ENCODE data around the gene CCR5AS.
"Not testable (repeated sequence)": the region's sequence is repeated elsewhere in the genome, so short reads cannot be mapped to it uniquely, and the experiment has no call there.

The CCR5AS gene

GRCh38 chr3:46429250-46429649 lies 22.4 kb upstream of the CCR5AS start:
- no peak for DNase-seq (ENCODE audit: low read depth in 2 of 2)

- DNase-seq (ENCODE audit: low read depth in 2 of 2) = no peak
These were observed 21.3 kb upstream of the CCR5AS start for GRCh38 chr3:46427916-46428833.

GRCh38 chr3:46427404-46427803 lies 20.5 kb upstream of the CCR5AS start:
- not testable (repeated sequence) for DNase-seq (ENCODE audit: low read depth in 2 of 2)

- DNase-seq (ENCODE audit: low read depth in 2 of 2) = not testable (repeated sequence)
These were observed 19.6 kb upstream of the CCR5AS start for GRCh38 chr3:46426476-46426875.

GRCh38 chr3:46423588-46423987 lies 16.7 kb upstream of the CCR5AS start:
- DNase-seq (ENCODE audit: low read depth in 2 of 2) = no peak

GRCh38 chr3:46422617-46423016 lies 15.8 kb upstream of the CCR5AS start:
- no peak for DNase-seq (ENCODE audit: low read depth in 2 of 2)

GRCh38 chr3:46420931-46421330 lies 14.1 kb upstream of the CCR5AS start:
- DNase-seq (ENCODE audit: low read depth in 2 of 2) = no peak

GRCh38 chr3:46419816-46420215 lies 12.9 kb upstream of the CCR5AS start:
- no peak for DNase-seq (ENCODE audit: low read depth in 2 of 2)

- DNase-seq (ENCODE audit: low read depth in 2 of 2) = no peak
These were observed 11.2 kb upstream of the CCR5AS start for GRCh38 chr3:46417841-46418611.

- DNase-seq (ENCODE audit: low read depth in 2 of 2) = no peak
These were observed 10.1 kb upstream of the CCR5AS start for GRCh38 chr3:46416811-46417510.

GRCh38 chr3:46416125-46416810 lies 9.4 kb upstream of the CCR5AS start:
- DNase-seq (ENCODE audit: low read depth in 2 of 2) = no peak

GRCh38 chr3:46414739-46415138 lies 7.9 kb upstream of the CCR5AS start:
- DNase-seq (ENCODE audit: low read depth in 2 of 2) = no peak

GRCh38 chr3:46413951-46414350 lies 7.1 kb upstream of the CCR5AS start:
- DNase-seq (ENCODE audit: low read depth in 2 of 2) = no peak

- DNase-seq (ENCODE audit: low read depth in 2 of 2) = no peak
These were observed 6.0 kb upstream of the CCR5AS start for GRCh38 chr3:46412786-46413298.

- DNase-seq (ENCODE audit: low read depth in 2 of 2) = no peak
These were observed 4.4 kb upstream of the CCR5AS start for GRCh38 chr3:46411271-46411670.

GRCh38 chr3:46410669-46411068 lies 3.8 kb upstream of the CCR5AS start:
- DNase-seq (ENCODE audit: low read depth in 2 of 2) = no peak

- no peak for DNase-seq (ENCODE audit: low read depth in 2 of 2)
These were observed 3.0 kb upstream of the CCR5AS start for GRCh38 chr3:46409739-46410489.

- DNase-seq (ENCODE audit: low read depth in 2 of 2) = no peak
These were observed 2.0 kb upstream of the CCR5AS start for GRCh38 chr3:46408853-46409252.

GRCh38 chr3:46407970-46408369 lies 1.1 kb upstream of the CCR5AS start:
- no peak for DNase-seq (ENCODE audit: low read depth in 2 of 2)

- no peak for DNase-seq (ENCODE audit: low read depth in 2 of 2)
These were observed 451 bp downstream of the CCR5AS start for GRCh38 chr3:46406443-46406787.

All from stimulated activated CD8-positive, alpha-beta memory T cell treated with anti-CD3 and anti-CD28 coated beads, Interleukin-2, amount 100 ng/mL, for 48 hours (primary cell).